H1 (cell line): ENCODE results near the gene ATXN7. TPM values are rescaled to one million over a fixed set of nuclear protein-coding genes. Genes with fewer than 3 reads are reported as not detected.

Source experiments
- CTCF ChIA-PET: fragments of 300-600 bp; sonication (Branson Sonifier 250); formaldehyde crosslinking; loops from one replicate; lab custom pipeline; 2021; ENCODE audit not compliant: partially characterized antibody; lab: Charles Lee
- POLR2A ChIA-PET: fragments of 300-600 bp; sonication (Branson Sonifier 250); formaldehyde crosslinking; loops from one replicate; lab custom pipeline; 2021; ENCODE audit warnings: inconsistent platforms; ENCODE audit not compliant: partially characterized antibody; lab: Charles Lee
- DNase-seq, 2 experiments: peaks; one replicate each; pipeline versions ENCODE4 v3.0.0 to v3.0.0-alpha.2; 2010 to 2022; ENCODE audit warnings: low spot score in 2 of 2, low read depth in 1 of 2, mixed read lengths in 1 of 2
- FAIRE-seq: peaks from 2 replicates; lab custom pipeline; 2011; peaks lifted over from hg19 to GRCh38; lab: Jason Lieb, UNC
- H2AFZ ChIP-seq: 2 replicates; pipeline ENCODE4 v1.8.1; 2012; ENCODE audit warnings: low read length, inconsistent platforms
- H2AK5ac ChIP-seq: 2 replicates; pipeline ENCODE4 v1.6.1; 2013; ENCODE audit warnings: low read depth, low read length
- H2BK120ac ChIP-seq: replicated peaks from 2 replicates; pipeline ENCODE3; 2013; ENCODE audit warnings: low read depth, low read length, inconsistent platforms
- H2BK12ac ChIP-seq: 2 replicates; pipeline ENCODE4 v1.6.1; 2013; ENCODE audit warnings: low read depth, low read length
- H2BK15ac ChIP-seq: 2 replicates; pipeline ENCODE4 v1.6.1; 2013; ENCODE audit warnings: low read length
- H2BK20ac ChIP-seq: 2 replicates; pipeline ENCODE4 v1.6.1; 2013; ENCODE audit warnings: low read length
- H2BK5ac ChIP-seq: 2 replicates; pipeline ENCODE4 v1.6.1; 2013; ENCODE audit warnings: low read depth, low read length
- H3K14ac ChIP-seq: 2 replicates; pipeline ENCODE4 v1.6.1; 2013; ENCODE audit warnings: inconsistent platforms; ENCODE audit not compliant: insufficient read length
- H3K18ac ChIP-seq: 2 replicates; pipeline ENCODE4 v1.6.1; 2013; ENCODE audit warnings: low read length; ENCODE audit errors: extremely low read depth
- H3K23ac ChIP-seq: 2 replicates; pipeline ENCODE4 v1.6.1; 2013; ENCODE audit warnings: inconsistent platforms; ENCODE audit not compliant: insufficient read length
- H3K23me2 ChIP-seq: 2 replicates; pipeline ENCODE4 v1.6.1; 2013; ENCODE audit warnings: low read depth, low read length
- H3K27ac ChIP-seq: 2 replicates; pipeline ENCODE4 v1.6.1; 2011; ENCODE audit warnings: low read depth, low read length, inconsistent platforms
- H3K27me3 ChIP-seq, 4 experiments: replicated peaks in 1 of 4; 1 replicate in 1 of 4; 2 replicates in 3 of 4; pipeline versions ENCODE4 v1.6.1 to v1.8.1; 2011 to 2013; ENCODE audit warnings: low read length in 3 of 4, mild to moderate bottlenecking in 3 of 4, inconsistent platforms in 2 of 4, mixed read lengths in 2 of 4, moderate library complexity in 1 of 4; ENCODE audit not compliant: control insufficient read depth in 3 of 4, insufficient read depth in 3 of 4; ENCODE audit errors: extremely low read depth in 1 of 4
- H3K36me3 ChIP-seq, 4 experiments: 2 replicates each; pipeline versions ENCODE4 v1.6.1 to v1.8.1; 2011 to 2013; ENCODE audit warnings: mild to moderate bottlenecking in 4 of 4, low read length in 3 of 4, moderate library complexity in 2 of 4, control low read depth in 1 of 4, inconsistent platforms in 1 of 4; ENCODE audit not compliant: insufficient read depth in 4 of 4, control insufficient read depth in 2 of 4
- H3K4ac ChIP-seq: replicated peaks from 2 replicates; pipeline ENCODE3; 2013; ENCODE audit warnings: low read length, low read depth, mixed read lengths, inconsistent platforms; ENCODE audit not compliant: insufficient read length
- H3K4me1 ChIP-seq, 4 experiments: replicated peaks in 1 of 4; 1 replicate in 1 of 4; 2 replicates in 3 of 4; pipeline versions ENCODE4 v1.6.1 to v1.8.1; 2011 to 2013; ENCODE audit warnings: low read length in 3 of 4, inconsistent platforms in 2 of 4, mixed read lengths in 1 of 4; ENCODE audit not compliant: insufficient read depth in 4 of 4, control insufficient read depth in 3 of 4
- H3K4me2 ChIP-seq, 2 experiments: 2 replicates each; pipeline versions ENCODE4 v1.6.1 to v1.8.1; 2011 to 2013; ENCODE audit warnings: low read depth in 2 of 2, low read length in 2 of 2, control low read depth in 1 of 2, inconsistent platforms in 1 of 2, mild to moderate bottlenecking in 1 of 2; ENCODE audit not compliant: insufficient read depth in 1 of 2
- H3K4me3 ChIP-seq, 4 experiments: fragments of 200-600, 300-600 bp in 1 of 4; sonication (generic), shearing (Covaris generic), sonication (Bioruptor Twin) in 1 of 4; 2 replicates each; pipeline versions ENCODE4 v1.5.1 to v1.8.1; 2011 to 2016; ENCODE audit warnings: low read length in 4 of 4, low read depth in 3 of 4, control low read depth in 2 of 4, inconsistent platforms in 2 of 4, mild to moderate bottlenecking in 2 of 4, mixed read lengths in 1 of 4, moderate library complexity in 1 of 4; ENCODE audit not compliant: insufficient read depth in 2 of 4; ENCODE audit errors: extremely low read depth in 1 of 4
- H3K56ac ChIP-seq: replicated peaks from 2 replicates; pipeline ENCODE3; 2013; ENCODE audit warnings: low read depth, mild to moderate bottlenecking, mixed read lengths, low read length, inconsistent platforms; ENCODE audit not compliant: insufficient read length
- H3K79me1 ChIP-seq: 2 replicates; pipeline ENCODE4 v1.6.1; 2013; ENCODE audit warnings: low read depth, low read length, control low read depth
- H3K79me2 ChIP-seq, 2 experiments: 2 replicates each; pipeline versions ENCODE4 v1.6.1 to v1.8.1; 2012 to 2013; ENCODE audit warnings: low read length in 2 of 2, mild to moderate bottlenecking in 2 of 2, inconsistent platforms in 1 of 2; ENCODE audit not compliant: insufficient read depth in 2 of 2, control insufficient read depth in 1 of 2
- H3K9ac ChIP-seq, 4 experiments: replicated peaks in 1 of 4; 1 replicate in 1 of 4; 2 replicates in 3 of 4; pipeline versions ENCODE4 v1.6.1 to v1.8.1; 2011 to 2013; ENCODE audit warnings: low read depth in 3 of 4, low read length in 3 of 4, control low read depth in 2 of 4, mild to moderate bottlenecking in 2 of 4, moderate library complexity in 2 of 4, inconsistent platforms in 1 of 4; ENCODE audit errors: extremely low read depth in 1 of 4
- H3K9me3 ChIP-seq, 2 experiments: 2 replicates each; pipeline versions ENCODE4 v1.6.1 to v1.8.1; 2012 to 2013; ENCODE audit warnings: mild to moderate bottlenecking in 2 of 2, moderate library complexity in 2 of 2, control low read depth in 1 of 2, inconsistent platforms in 1 of 2, low read depth in 1 of 2, low read length in 1 of 2, mixed read lengths in 1 of 2; ENCODE audit not compliant: insufficient read depth in 2 of 2
- H4K20me1 ChIP-seq, 2 experiments: replicated peaks in 1 of 2; 2 replicates each; pipeline versions ENCODE3 to v1.8.1; 2011 to 2013; ENCODE audit warnings: inconsistent platforms in 2 of 2, low read length in 2 of 2, mild to moderate bottlenecking in 1 of 2; ENCODE audit not compliant: insufficient read depth in 2 of 2, control insufficient read depth in 1 of 2
- H4K5ac ChIP-seq: 2 replicates; pipeline ENCODE4 v1.6.1; 2013; ENCODE audit warnings: low read length, low read depth, mixed read lengths, inconsistent platforms; ENCODE audit not compliant: insufficient read length
- H4K8ac ChIP-seq: 2 replicates; pipeline ENCODE4 v1.8.0; 2013; ENCODE audit warnings: mild to moderate bottlenecking, moderate library complexity, low read length, inconsistent platforms; ENCODE audit not compliant: insufficient read depth; ENCODE audit errors: extremely low read depth
- H4K91ac ChIP-seq: replicated peaks from 2 replicates; pipeline ENCODE3; 2013; ENCODE audit warnings: low read length, mixed read lengths, inconsistent platforms; ENCODE audit not compliant: insufficient read length
- ATF2 ChIP-seq: IDR thresholded peaks from 2 replicates; pipeline ENCODE4 v1.6.1; 2012; ENCODE audit warnings: low read length, inconsistent platforms
- CBX5 ChIP-seq: fragments of 300-800, 300-1000 bp; sonication (generic); IDR thresholded peaks from 2 replicates; pipeline ENCODE4 v1.7.1; 2016; ENCODE audit warnings: antibody characterized with exemption, low read length, low read depth
- CEBPB ChIP-seq: IDR thresholded peaks from 2 replicates; pipeline ENCODE4 v1.6.1; 2012; ENCODE audit warnings: low read depth, low read length
- E2F6 ChIP-seq: IDR thresholded peaks from 2 replicates; pipeline ENCODE4 v1.6.1; 2012; ENCODE audit warnings: inconsistent platforms
- RXRA ChIP-seq: IDR thresholded peaks from 2 replicates; pipeline ENCODE4 v1.6.1; 2011; ENCODE audit warnings: low read depth, mild to moderate bottlenecking, low read length, moderate library complexity; ENCODE audit not compliant: insufficient read depth
- TBP ChIP-seq: IDR thresholded peaks from 2 replicates; pipeline ENCODE4 v1.6.1; 2011; ENCODE audit warnings: low read depth, low read length, improper control_type of control experiment
- USF2 ChIP-seq: IDR thresholded peaks from 2 replicates; pipeline ENCODE4 v1.6.1; 2011; ENCODE audit warnings: low read length, improper control_type of control experiment
- WGBS, 2 experiments: shearing (Covaris generic) in 1 of 2; methylation state at CpG; one replicate each; pipeline versions ENCODE4 v1.1.6 to v1.1.7; 2013 to 2015; ENCODE audit warnings: low lambda C conversion rate in 2 of 2, mixed read lengths in 2 of 2, inconsistent platforms in 1 of 2, low coverage in 1 of 2, missing lambda C conversion rate in 1 of 2; ENCODE audit not compliant: insufficient replicate concordance in 2 of 2, insufficient coverage in 1 of 2, insufficient read length in 1 of 2; ENCODE audit errors: extremely low coverage in 1 of 2, missing lambda C conversion rate in 1 of 2; 5-methylcytosine and 5-hydroxymethylcytosine counted together
- polyA plus RNA-seq, 7 experiments: library from polyadenylated mRNA; depleted of rRNA in 3 of 7; stranded (reverse) in 5 of 7; unstranded in 2 of 7; fragments of >200 nt in 5 of 7; fragments of 200-250 nt in 2 of 7; gene quantifications; 1 replicate in 5 of 7; 2 replicates in 1 of 7; 4 replicates in 1 of 7; pipeline versions ENCODE4 v1.2.1 to v1.2.3, GENCODE V29; 2011 to 2013; ENCODE audit warnings: missing spikeins in 2 of 7, mixed read lengths in 2 of 7
- total RNA-seq: library from RNA; stranded (reverse); fragmentation: NEBNext Ultra II Directional; extraction: Animal tissue kit (Norgen Biotek cat#: 25700); gene quantifications from 2 replicates; pipeline ENCODE4 v1.2.1, GENCODE V29; 2021

ATXN7 gene
- total and polyA plus RNA-seq, 2 of the 8 experiments (the other 6 are each of a cell fraction or from before 2014, with no cell fraction given): 15.5 to 16.8 TPM

- Histone ChIP-seq H3K9ac (no peak overlapping the region), H3K4me1 (peaks cover 3 to 23% (median 17%) of the 10 kb centered on the region in 4 experiments; a peak in 6 of 7 replicates), H2BK5ac (no peak overlapping the region; the same call in 1 of the 2 replicates), H3K23me2 (no peaks in the 10 kb centered on the region), H2BK15ac (no peak overlapping the region), H3K18ac (no peak overlapping the region), H3K23ac (no peak overlapping the region), H4K5ac (no peak overlapping the region), H3K56ac (no peak overlapping the region), H2BK12ac (no peak overlapping the region), H4K20me1 (no peaks in the 10 kb centered on the region), H3K79me1 (no peaks in the 10 kb centered on the region), H3K4ac (no peak overlapping the region), H3K79me2 (no peaks in the 10 kb centered on the region), H3K4me3 (no peak overlapping the region), H2AFZ (no peak overlapping the region), H3K27ac (no peak overlapping the region), H3K14ac (no peak overlapping the region), H3K4me2 (peak overlapping the region in 1 of 2 experiments; percentile 4; a peak in 3 of 4 replicates), H3K27me3 (no peaks in the 10 kb centered on the region), H3K9me3 (no peaks in the 10 kb centered on the region), H3K36me3 (no peaks in the 10 kb centered on the region), H4K8ac (no peak overlapping the region), H2BK20ac (no peak overlapping the region), H4K91ac (no peak overlapping the region), H2AK5ac (no peak overlapping the region), H2BK120ac (no peak overlapping the region)
- FAIRE-seq: no peak
- POLR2A ChIA-PET: no interaction called here
- 53% methylated on average over 3 of the region's 3 CpGs; no CpG with 5 or more reads in 1 of the 2 experiments for WGBS, 2 experiments
- CTCF ChIA-PET: interaction anchor here (1.2 to 1.8 kb wide), 4 partner anchors 13 to 435 kb away, joined by 3 to 4 read pairs (median 4); no protein-coding TSS in a partner anchor
- no peak for DNase-seq
- TF ChIP-seq CEBPB (no peak), RXRA (no peak), ATF2 (no peak), E2F6 (no peak), USF2 (no peak), TBP (no peak), CBX5 (no peak)
Measured at GRCh38 chr3:64048631-64049061, 185.0 kb downstream of the ATXN7 start.
